ENCODE measurements around the gene MIEF2. TPM values are rescaled to one million over a fixed set of nuclear protein-coding genes. Genes with fewer than 3 reads are reported as not detected.

Gene MIEF2
- total RNA-seq, 1 donor from 2014 or later, result 7.4 TPM

GRCh38 chr17:18262641-18263040 lies 2.2 kb downstream of the MIEF2 start:
- H3K27me3 Mint-ChIP-seq (ENCODE audit: unreplicated experiment), result no peaks in the 10 kb centered on the region
- no peak for TF ChIP-seq CTCF (IDR thresholded peaks at IDR 0.05; ENCODE audit: partially characterized antibody, unreplicated experiment)
- H3K27ac Mint-ChIP-seq (ENCODE audit: unreplicated experiment), result no peak overlapping the region
- H3K4me1 Mint-ChIP-seq (ENCODE audit: low read depth, unreplicated experiment), result no peaks in the 10 kb centered on the region
- no peaks in the 10 kb centered on the region for H3K9me3 Mint-ChIP-seq (ENCODE audit: unreplicated experiment)
- H3K4me3 Mint-ChIP-seq (ENCODE audit: unreplicated experiment), result no peak overlapping the region
- H3K36me3 Mint-ChIP-seq (ENCODE audit: unreplicated experiment), result no peaks in the 10 kb centered on the region
- DNase-seq, result no peak

GRCh38 chr17:18263885-18264682 lies 3.6 kb downstream of the MIEF2 start:
- H3K9me3 Mint-ChIP-seq (ENCODE audit: unreplicated experiment), result no peaks in the 10 kb centered on the region
- H3K27me3 Mint-ChIP-seq (ENCODE audit: unreplicated experiment), result no peaks in the 10 kb centered on the region
- no peak for DNase-seq
- no peak overlapping the region for H3K4me3 Mint-ChIP-seq (ENCODE audit: unreplicated experiment)
- H3K4me1 Mint-ChIP-seq (ENCODE audit: low read depth, unreplicated experiment), result no peaks in the 10 kb centered on the region
- no peak for TF ChIP-seq CTCF (IDR thresholded peaks at IDR 0.05; ENCODE audit: partially characterized antibody, unreplicated experiment)
- H3K36me3 Mint-ChIP-seq (ENCODE audit: unreplicated experiment), result no peaks in the 10 kb centered on the region
- H3K27ac Mint-ChIP-seq (ENCODE audit: unreplicated experiment), result no peak overlapping the region

DNA sequence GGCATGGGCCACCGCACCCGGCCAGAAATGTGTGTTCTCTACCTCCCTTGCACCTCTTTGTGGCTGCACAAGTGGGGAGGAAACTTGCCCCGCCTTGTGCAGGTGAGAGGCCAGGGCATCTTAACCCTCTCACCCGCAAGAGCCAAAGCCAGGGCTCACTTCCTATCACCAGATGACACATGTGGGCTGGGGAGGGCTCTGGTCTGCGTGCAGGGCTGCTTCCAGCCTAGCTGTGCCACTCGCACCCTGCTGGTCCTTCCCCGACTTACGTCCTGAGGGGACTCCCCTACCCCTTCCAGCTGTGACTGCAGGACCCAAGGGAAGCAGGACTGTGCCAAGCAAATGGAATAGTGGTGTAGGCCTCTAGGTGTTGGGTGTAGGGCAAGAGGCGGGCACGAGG lies 6.9 kb downstream of the MIEF2 start:
- TF ChIP-seq CTCF (IDR thresholded peaks at IDR 0.05; ENCODE audit: partially characterized antibody, unreplicated experiment), result no peak
- H3K9me3 Mint-ChIP-seq (ENCODE audit: unreplicated experiment), result no peaks in the 10 kb centered on the region
- no peak for DNase-seq
- H3K27me3 Mint-ChIP-seq (ENCODE audit: unreplicated experiment), result no peaks in the 10 kb centered on the region
- no peak overlapping the region for H3K27ac Mint-ChIP-seq (ENCODE audit: unreplicated experiment)
- no peaks in the 10 kb centered on the region for H3K36me3 Mint-ChIP-seq (ENCODE audit: unreplicated experiment)
- H3K4me1 Mint-ChIP-seq (ENCODE audit: low read depth, unreplicated experiment), result no peaks in the 10 kb centered on the region
- H3K4me3 Mint-ChIP-seq (ENCODE audit: unreplicated experiment), result no peak overlapping the region

DNA sequence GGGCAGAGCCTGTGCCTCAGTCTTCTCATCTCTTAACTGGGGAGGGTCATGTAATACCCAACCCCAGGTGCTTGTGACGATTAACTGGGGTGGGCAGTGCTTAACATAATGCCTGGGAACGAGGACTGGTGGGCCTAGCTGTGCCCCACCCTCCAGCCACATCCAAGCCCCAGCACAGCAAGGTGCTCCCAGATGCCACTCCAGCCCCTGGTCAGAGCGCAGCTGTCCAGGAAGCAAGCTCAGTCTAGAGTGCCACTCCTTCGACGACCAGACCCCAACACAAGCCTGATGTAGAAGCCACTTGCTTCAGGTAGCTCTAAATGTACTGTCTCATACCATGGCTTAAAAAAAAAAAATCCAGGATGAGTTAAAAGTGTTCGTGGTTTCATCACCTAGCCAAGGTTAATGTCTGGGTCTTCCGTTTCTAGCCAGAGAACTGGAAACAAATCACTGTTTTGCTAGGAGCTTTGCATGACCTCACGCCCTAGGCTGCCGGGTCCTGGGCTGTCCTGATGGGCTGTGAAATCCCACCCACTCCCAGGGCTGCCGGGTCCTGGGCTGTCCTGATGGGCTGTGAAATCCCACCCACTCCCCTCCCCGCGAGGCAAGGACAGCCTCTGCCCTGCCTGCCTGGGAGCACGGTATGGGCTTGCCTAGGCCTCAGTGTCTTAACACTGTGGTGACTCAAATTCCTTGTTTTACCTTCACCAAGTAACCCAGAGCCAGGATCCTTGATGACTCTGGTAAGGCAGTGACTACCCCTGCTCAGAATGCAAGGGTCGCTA lies 7.7 kb downstream of the MIEF2 start:
- Mint-ChIP-seq H3K9me3 (ENCODE audit: unreplicated experiment) (no peaks in the 10 kb centered on the region), H3K27ac (ENCODE audit: unreplicated experiment) (peak overlapping the region; percentile 38), H3K4me1 (ENCODE audit: low read depth, unreplicated experiment) (no peaks in the 10 kb centered on the region), H3K4me3 (ENCODE audit: unreplicated experiment) (no peak overlapping the region), H3K27me3 (ENCODE audit: unreplicated experiment) (no peaks in the 10 kb centered on the region), H3K36me3 (ENCODE audit: unreplicated experiment) (no peaks in the 10 kb centered on the region)
- DNase-seq, result peak; percentile 56
- TF ChIP-seq CTCF (IDR thresholded peaks at IDR 0.05; ENCODE audit: partially characterized antibody, unreplicated experiment), result no peak

All from glutamatergic neuron (in vitro differentiated cells).